AG08395 (cell line): Measurements from ENCODE around the gene RRAGC.

Experiments used
- DNase-seq: peaks from one replicate; pipeline ENCODE4 v3.0.0; 2012; ENCODE audit warnings: mixed read lengths, low spot score

Gene RRAGC, protein sequence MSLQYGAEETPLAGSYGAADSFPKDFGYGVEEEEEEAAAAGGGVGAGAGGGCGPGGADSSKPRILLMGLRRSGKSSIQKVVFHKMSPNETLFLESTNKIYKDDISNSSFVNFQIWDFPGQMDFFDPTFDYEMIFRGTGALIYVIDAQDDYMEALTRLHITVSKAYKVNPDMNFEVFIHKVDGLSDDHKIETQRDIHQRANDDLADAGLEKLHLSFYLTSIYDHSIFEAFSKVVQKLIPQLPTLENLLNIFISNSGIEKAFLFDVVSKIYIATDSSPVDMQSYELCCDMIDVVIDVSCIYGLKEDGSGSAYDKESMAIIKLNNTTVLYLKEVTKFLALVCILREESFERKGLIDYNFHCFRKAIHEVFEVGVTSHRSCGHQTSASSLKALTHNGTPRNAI

DNA sequence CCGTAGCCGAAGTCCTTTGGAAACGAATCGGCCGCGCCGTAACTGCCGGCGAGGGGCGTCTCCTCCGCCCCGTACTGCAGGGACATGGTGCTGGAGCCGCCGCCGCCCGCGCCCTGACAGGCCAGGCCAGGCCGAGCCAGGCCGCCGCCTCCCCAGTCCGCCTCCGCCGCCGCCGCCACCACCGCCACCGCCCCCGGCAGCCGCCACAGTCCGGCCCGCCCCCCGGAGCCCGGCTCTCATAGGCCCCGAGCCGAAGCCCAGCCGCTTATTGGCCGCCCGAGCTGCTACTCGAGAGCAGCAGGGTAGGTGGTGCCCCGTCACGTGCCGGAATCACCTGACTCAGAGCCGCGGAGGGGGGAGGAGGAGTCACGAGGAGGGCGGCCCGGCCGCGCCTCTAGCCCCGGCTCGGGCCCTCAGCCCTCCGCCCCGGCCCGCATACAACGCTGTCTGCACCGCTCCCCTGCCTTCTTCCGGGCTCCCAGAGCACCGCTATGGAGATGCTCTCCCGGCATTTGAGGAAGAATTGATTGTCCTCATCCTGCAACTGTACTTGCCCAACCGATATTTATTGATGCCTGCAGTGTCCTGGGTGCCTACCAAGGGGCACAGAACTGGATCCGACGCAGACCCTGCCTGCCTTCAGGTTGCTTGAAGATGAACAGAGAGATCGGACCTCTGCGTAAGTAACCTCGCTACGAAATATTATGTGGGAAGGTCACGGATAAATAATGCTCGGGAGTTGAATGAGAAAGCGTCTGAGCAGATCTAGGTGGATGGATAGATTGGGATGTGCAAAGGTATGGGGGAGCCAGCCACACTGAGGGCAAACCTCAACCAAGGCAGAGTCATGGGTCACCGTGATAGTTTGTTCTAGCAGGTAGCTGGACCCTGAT is at the start of gene RRAGC:
Gene RRAGC (minus strand): TSS at position 212 of the 893 bp plus-strand sequence. CDS start 126 bp downstream, at position 86.
- DNase-seq = peak; percentile 100

DNA sequence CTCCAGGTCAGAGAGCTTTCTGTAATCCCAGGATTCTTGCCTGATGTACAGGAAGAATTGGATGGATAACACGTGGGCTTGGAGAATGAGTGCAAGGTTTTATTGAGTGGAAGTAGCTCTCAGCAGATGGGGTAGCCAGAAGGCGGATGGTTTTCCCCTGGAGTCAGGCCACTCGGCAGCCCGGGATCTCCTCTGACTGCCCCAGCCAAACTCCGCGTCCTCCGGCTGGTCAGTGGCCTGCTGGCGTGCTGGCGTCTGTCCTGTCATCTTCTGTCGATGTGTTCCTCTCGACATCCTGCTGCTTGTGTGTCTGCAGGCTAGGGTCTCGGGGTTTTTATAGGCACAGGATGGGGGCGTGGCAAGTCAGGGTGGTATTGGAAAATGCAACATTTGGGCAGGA is 49.2 kb upstream of the RRAGC start:
- no peak for DNase-seq

DNA sequence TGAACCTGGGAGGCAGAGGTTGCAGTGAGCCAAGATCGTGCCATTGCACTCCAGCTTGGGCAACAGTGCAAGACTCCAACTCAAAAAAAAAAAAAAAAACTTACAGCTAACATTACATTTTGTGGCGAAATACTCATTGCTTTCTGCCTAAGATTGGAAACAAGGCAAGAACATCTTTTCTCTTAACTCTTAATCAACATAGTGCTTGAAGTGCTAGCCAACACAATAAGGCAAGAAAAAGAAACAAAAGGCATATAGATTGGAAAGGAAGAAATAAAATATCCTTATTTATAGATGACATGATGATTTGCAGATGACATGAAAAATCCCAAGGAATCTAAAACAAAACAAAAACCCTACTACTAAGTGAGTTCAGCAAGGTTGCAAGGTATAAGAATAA is 46.4 kb upstream of the RRAGC start:
- no peak for DNase-seq

DNA sequence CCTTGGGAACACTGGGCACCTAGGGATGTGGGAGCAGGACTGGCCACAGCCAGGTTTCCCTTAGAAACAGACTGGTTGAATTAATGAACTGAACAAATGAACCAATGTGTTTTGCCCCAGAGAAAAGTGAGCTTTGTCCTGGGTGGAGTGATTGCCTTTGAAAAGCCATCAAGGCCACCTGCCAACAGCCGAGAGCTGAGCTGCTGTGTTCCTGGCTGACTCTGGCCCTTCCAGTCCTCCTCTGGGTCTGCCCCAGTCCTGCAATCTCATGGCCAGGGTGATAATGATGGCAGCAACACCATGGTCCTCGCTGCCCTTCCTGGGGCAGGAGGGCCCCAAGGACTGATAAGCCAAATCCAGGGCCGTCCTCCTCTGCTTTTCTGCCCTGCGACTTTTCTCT is 40.0 kb upstream of the RRAGC start:
- DNase-seq = no peak

DNA sequence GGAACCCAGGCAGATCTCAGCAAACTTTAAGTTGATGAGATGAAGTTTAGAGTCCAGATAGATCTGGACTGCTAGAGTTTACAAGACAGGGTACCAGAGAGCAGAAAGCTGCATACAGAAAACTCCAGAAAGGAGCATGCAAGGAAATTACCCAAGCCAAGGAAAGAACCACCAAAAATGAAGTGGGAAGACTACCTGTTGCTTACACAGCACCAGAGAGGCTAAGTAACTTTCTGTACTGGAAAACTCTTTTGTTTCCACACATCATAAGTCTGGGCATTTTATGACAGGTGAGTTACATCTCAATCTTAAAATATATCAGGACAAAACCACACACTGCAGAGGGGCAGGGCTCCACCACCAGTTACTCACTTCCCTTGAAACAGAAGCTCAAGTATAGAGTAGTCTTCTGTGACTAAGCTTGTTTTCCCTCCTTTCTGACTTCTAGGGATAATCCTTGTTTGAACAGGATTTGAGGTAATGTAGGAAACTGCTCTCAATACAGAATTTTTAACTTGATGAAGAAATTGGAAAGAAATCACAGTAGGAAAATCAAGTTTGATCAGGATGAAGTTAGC is 39.2 kb upstream of the RRAGC start:
- peak; percentile 32 for DNase-seq

DNA sequence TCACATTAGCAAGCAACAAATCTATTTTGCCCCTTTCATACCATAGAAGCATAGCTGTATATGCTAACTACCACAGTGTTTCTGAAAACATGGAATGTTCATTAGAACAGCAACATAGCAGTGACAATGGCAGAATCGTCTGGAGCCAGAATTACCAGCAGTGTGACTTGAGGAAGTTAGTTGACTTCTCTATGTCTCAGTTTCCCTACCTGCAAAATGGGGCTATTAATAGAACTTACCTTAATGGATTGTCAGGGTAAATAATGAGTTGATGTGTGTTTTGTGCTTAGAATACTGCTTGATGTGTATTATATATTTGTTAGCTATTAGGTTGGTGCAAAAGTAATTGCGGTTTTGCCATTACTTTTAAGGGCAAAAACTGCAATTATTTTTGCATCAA is 36.6 kb upstream of the RRAGC start:
- no peak for DNase-seq

DNA sequence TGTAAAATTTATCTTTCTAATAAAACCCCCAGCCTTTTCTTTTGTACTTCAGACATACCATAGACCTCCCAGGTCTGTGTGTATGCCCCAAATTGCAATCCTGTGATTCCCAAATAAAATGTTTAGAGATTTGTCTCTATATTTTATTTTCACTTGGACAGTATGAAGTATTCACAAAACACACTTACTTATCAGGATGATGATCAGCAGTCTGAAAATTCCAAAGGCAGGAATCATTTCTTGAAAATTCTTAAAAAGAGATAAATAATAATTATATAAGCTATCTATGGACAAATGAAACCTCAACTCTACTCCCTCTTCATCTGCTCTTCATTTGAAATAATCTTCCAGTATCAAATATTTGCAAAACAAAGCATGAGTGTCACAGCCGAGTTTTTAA is 33.4 kb upstream of the RRAGC start:
- no peak for DNase-seq

DNA sequence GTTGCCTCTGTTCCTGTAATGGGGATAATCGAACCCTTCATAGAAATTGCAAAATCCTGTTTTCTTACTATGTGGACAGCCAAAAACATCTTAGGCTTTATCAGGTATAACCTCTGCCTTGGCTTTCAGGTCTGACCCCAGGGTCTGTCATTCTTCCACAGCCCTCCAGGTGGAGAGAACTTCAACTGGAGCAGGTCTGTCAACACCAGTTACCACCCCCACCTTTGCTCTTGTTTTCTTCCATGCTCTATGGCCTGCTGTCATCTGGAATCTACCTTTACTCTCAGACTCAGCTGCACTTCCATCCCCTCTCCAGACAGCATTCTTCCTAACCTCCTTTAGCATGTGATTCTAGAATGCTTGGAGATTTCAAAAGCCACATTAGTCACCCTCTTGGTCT is 32.2 kb upstream of the RRAGC start:
- peak; percentile 4 for DNase-seq

DNA sequence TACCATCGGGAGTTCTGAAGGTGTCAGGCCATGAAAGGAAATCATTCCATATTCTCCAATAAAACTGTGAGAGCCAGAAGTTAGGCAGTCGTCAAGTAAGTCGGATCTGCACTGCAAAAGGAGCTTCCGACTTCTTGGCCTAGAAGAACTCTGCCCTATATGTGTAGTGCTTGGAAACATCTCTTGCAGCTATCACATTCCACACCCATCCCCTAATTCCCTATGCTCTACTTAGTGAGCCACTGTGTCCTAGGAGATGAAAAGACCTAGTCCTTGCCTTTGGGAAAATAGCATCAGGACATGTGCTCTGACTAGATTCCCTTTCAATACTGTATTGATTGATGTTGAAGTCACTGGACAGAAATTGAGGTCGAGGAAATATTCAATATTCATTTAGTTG is 30.0 kb upstream of the RRAGC start:
- DNase-seq = no peak

DNA sequence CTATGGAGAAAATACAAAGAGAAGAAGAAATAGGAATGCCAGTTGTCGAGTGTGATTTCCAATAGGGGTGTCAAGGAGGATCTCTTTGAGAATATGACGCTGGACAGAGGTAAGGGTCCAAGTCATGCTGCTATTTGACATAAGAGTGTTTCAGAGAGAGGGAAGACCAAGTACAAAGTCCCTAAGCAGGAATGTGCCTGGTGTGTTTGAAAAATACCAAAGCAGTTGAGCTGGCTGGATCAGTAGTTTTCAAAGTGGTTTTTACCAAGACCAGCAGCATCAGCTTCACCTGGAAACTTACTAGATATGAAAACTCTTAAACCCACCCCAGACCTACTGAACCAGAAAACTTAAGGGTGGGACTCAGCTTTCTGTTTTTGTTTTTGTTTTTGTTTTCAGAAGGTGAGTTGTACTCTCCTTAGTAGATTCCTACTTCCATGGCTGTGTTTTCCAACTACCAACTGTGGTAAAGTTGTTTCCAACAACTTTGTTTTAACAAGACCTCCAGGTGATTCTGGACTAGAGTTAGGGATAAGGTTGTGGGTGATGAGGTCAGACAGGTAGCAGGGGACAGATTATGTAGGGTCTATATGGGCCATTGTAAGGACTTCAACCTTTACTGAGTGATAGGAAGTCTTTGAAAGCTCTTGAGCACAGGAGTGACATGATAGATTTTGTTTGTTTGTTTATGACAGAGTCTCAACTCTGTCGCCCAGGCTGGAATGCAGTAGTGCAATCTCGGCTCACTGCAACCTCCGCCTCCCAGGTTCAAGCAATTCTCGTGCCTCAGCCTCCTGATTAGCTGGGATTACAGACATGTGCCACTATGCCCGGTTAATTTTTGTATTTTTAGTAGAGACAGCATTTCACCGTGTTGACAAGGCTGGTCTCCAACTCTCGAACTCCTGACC is 29.1 kb upstream of the RRAGC start:
- no peak for DNase-seq

DNA sequence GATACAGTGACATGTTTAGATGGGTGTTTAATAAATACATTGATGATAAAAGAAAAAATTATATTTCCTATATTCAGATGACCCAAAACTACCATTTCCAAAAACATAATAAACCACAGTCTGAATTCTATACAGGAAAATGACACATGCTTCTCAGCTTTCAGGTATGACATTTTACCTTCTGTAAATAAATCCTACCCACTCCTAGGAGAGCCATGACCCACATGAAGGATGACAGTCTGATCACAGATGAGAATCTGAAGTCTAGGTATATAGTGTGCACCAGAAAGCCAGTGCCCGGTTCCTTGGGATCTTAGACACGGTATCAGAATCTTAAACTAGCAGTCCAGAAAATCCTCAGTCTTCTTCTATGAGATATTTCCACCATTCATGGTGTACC is 25.5 kb upstream of the RRAGC start:
- DNase-seq = no peak

DNA sequence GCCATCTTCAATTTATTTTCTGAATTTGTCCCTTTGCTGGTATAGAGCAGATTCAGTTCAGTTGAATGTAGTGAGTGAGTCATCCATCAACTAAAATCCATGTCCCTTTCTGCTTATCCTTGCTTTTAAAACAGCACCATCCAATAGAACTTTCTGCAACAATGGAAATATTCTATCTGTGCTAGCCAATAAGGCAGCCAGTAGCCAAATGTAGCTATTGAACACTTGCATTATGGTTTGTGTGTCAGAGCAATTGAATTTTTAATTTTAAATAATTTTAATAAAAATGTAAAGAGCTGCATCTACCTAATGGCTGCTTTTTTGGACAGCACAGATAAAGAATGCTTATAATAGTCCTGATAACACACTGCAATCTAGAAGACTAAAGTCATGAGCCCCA is 21.9 kb upstream of the RRAGC start, which contains the start of gene GJA9:
Gene GJA9 (minus strand): TSS at position 101 of the 400 bp plus-strand sequence. CDS start 5,489 bp downstream, outside the sequence.
- DNase-seq = no peak

DNA sequence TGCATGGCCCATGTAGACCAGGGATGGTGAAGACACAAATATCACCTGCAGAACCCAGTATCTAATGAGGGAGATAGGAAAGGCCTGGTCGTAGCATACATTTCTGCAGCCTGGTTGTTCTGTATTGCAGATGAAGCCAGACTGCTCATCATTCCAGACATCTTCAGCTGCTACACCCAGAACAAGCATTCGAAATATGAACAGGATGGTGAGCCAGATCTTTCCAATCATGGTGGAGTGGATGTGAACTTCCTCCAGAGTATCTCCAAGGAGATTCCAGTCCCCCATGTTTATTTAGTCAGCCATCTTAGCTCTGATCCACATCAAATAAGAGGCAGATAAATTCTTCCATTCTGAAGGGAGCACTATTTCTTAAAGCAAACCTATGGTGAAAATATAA is 16.2 kb upstream of the RRAGC start:
- no peak for DNase-seq

DNA sequence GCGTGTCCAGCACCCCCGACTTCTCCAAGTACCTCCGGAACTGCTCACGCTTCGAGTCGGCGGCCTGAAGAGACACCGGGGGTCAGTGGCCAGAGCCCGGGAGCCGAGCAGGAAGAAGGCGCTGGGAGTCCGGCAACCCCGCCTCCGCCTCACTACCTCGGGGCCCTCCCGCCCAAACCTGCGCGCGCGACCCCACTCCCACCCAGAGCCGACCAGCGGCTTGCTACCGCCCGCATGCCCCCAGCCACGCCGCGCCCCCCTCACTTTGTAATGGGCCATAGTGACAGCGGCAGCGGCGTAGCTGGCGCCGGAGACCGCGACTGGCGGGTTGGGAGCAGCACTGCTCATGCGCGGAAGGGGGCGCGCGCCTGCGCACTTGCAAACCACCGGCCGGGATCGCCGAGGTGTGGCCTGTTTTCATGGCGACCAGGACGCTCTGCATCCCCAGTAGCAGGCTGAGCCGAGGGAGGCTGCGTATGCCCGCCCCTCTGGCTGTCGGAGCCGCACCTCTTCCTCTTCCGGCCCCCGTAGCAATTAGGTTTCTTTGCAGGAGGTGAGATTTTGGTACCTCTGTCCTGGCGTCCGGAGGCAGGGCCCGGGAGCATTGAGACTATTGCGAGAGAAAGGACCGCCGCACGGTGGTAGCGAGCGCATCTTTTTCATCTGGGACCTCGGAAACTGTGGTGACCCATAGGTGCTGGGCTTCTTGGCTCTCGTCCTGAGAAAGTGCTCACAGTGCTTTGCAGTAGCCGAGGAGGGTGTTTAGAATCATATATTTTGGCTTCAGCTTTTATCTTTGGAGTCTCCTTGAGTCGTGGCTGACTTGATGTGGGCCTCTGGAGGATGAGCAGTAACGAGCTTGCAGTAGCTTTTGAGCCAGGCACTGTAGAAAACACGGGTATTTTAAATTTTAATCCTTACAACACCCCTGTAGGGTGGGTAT is 13.7 kb upstream of the RRAGC start, which contains the start of gene MYCBP:
Gene MYCBP (minus strand): TSS at position 322 of the 943 bp plus-strand sequence. CDS start 43 bp downstream, at position 279.
- DNase-seq = peak; percentile 100

DNA sequence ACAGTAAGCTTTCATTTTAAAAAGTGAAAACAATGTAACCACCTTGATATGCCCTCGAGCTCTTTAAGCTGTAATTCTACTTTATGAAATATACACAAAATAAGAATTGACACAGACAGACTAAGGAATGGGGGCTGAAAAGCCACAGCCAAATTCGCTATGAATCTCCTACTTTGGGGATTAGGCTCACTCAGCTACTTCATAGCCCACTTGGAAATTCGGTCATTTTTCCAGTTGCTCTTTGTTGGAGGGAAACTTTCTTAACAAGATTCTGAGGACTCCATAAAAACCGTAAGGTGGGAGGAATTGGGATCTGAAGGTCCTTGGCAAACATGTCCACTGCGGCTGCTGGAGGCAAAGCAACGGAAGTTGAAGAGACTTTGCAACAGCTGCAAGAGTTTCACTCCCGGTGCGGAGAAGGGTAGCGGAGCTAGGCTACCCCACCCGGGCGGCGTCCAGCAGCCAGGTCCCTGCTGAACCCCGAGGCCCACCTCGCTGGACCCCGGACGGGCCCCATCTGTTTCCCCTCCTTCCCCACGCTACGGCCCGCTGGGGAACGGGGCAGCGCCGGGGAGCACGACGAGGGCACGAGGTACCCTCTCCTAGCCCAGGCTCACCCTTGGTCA is 12.9 kb upstream of the RRAGC start:
- DNase-seq = peak; percentile 17

DNA sequence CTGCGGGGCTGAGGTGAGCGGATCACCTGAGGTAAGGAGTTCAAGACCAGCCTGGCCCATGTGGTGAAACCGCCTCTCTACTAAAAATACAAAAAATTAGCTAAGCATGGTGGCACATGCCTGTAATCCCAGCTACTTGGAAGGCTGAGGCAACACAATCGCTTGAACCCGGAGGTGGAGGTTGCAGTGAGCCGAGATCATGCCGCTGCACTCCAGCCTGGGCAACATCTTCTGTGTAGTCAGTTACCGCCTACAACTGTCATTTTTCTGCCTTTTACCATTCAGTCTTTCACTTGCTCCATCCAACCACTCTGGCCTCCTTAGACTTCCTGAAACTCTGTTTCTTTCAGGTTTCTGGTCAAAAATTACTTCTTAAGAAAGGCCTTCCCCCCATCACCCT is 11.4 kb upstream of the RRAGC start:
- DNase-seq = no peak

DNA sequence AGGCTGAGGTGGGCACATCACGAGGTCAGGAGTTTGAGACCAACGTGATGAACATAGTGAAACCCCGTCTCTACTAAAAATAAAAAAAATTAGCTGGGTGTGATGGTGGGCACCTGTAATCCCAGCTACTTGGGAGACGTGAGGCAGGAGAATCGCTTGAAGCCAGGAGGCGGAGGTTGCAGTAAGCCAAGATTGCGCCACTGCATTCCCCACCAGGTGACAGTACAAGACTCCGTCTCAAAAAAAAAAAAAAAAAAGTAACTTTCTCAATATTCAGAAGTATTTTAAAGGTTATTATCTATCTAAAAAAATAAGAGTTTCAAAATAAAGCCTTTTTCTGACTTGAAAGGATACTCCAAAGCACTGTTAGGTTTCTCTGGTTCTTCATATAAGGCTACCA is 7.6 kb upstream of the RRAGC start:
- DNase-seq = no peak

DNA sequence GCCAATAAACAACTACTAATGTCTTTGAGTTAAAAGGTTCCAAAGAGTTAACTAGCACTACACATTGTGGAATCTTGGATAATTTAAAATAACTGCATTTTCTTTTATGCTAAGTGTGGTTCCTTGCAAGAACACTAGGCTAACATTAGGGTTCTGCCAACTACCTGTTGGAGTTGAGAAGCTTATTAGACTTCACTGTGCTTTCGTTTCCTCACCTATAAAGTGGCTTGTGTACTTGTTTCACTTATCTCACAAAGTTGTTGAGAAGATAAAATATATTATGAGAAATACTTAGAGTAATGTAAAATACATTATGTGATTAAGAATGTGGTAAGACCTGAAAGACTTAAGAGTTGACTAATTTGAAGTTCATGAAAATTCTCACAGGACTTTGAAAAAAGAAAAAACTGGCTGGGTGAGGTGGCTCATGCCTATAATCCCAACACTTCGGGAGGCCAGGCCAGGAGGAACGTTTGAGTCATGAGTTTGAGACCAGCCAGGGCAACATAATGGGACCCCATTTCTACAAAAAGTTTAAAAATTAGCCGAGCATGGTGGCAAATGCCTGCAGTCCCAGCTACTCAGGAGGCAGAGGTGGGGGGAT is 5.6 kb upstream of the RRAGC start:
- DNase-seq = no peak

DNA sequence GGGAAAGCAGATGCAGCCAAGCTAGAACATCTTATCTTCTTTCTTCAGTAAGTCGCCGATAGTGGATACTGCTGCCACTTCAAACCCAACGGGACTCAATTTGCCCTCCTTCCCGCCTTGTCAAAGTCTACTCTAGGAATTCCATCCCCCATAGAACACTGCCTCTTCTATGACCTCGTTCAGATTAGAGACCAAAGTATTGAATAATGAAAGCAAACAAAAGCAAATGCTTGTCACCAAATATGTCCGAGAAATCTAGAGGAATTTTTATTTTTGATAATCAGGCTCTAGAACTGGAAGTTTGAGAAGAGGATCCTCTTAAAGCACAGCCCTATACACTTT is 853 bp upstream of the RRAGC start:
- DNase-seq = peak; percentile 4
